ENCODE data around the gene CCR4.

The CCR4 gene

DNA sequence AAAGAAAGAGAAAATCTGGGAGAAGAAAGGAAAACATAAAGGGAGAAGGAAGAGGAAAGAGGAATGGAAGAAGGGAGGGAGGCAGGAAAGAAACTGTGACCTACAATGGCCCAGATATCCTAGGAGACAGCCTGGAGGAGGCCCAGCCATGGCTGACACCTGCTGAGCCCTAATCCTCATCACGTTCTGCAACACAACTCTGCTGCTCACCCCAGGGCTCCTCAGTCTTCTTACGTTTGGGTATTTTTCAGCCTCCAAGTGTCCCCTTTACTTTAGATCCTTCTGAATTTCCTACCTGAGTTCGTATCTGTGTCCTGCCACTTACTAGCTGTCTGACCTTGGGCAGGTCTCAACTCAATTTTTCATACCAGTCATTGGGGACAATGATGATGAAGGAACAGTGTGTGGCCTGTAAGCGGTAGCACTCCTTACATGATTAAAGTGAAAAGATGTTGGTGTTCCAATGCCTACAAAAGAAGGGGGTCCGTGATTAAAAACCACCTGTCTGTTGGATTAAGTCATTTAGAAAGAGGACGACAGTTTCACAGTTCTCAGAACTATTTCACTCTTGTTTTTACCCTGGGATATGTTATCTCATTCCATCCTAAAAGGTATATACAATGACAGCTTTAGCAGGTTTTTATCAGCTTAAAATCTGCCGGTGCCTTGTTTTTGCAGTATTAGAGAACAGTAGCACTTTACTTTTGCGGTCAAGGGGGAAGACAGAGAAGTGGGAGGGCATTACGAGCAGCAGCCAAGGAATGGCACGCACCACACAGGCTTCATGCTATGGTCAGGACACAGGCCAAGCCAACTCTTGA, 47.4 kb downstream of the CCR4 start:
- H3K4me3 ChIP-seq (replicated peaks; ENCODE audit: low read depth, low read length): no peak overlapping the region
- TF ChIP-seq, protein P1, sequence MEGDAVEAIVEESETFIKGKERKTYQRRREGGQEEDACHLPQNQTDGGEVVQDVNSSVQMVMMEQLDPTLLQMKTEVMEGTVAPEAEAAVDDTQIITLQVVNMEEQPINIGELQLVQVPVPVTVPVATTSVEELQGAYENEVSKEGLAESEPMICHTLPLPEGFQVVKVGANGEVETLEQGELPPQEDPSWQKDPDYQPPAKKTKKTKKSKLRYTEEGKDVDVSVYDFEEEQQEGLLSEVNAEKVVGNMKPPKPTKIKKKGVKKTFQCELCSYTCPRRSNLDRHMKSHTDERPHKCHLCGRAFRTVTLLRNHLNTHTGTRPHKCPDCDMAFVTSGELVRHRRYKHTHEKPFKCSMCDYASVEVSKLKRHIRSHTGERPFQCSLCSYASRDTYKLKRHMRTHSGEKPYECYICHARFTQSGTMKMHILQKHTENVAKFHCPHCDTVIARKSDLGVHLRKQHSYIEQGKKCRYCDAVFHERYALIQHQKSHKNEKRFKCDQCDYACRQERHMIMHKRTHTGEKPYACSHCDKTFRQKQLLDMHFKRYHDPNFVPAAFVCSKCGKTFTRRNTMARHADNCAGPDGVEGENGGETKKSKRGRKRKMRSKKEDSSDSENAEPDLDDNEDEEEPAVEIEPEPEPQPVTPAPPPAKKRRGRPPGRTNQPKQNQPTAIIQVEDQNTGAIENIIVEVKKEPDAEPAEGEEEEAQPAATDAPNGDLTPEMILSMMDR (IDR thresholded peaks at IDR 0.05; ENCODE audit: low read length, missing control alignments): no peak
- DNase-seq (ENCODE audit: low read depth): no peak

DNA sequence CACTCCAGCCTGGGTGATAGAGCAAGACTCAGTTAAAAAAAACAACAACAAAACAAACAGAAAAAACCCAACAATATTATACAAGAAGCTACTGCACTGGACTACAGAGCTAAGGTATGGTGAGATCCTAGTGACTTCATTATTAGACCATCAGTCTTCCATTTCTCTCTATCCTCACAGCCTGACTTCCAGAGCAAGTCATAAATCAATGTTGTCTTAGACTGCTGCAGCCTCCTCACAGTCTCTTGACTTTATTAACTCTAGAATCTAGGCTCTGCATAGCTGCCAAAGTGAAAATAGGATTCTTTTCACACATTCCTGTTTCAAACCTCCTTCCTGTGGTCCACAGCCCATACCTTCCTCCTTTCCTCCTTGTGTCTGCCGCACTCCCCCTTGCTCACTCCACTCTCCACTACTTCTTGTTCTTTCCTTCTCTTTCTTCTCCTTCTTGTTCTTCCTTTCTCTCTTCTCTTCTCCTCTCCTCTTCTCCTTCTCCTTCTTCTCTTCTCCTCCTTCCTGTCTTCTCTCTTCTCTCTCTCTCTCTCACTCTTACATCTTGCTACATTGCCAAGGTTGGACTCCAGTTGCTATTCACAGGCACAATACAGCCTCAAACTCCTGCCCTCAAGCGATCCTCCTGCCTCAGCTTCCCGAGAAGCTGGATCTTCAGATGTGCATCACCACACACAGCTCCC, 49.4 kb downstream of the CCR4 start:
- no peak overlapping the region for H3K4me3 ChIP-seq (replicated peaks; ENCODE audit: low read depth, low read length)
- no peak for DNase-seq (ENCODE audit: low read depth)
- TF ChIP-seq, protein P1 (IDR thresholded peaks at IDR 0.05; ENCODE audit: low read length, missing control alignments): no peak

DNA sequence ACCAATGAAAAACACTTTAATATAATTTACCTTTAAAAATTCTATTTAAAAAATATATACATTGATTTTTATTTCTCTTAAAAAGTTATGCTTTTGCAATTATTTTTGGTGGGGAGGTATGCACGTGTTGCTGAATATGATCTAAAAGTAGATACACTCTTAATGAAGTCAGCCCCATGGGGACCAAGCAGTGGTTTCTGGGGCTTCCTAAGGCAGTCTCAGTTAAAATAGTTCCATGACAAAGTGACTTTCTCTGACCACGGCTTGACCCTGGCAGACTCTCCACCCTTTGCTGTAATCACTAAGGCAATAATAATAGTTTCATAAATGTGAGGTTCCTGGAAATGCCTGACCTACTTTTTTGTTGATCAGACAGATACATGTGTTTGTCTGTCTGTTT, 50.4 kb downstream of the CCR4 start:
- DNase-seq (ENCODE audit: low read depth): no peak
- H3K4me3 ChIP-seq (replicated peaks; ENCODE audit: low read depth, low read length): no peak overlapping the region
- TF ChIP-seq, protein P1 (IDR thresholded peaks at IDR 0.05; ENCODE audit: low read length, missing control alignments): no peak

DNA sequence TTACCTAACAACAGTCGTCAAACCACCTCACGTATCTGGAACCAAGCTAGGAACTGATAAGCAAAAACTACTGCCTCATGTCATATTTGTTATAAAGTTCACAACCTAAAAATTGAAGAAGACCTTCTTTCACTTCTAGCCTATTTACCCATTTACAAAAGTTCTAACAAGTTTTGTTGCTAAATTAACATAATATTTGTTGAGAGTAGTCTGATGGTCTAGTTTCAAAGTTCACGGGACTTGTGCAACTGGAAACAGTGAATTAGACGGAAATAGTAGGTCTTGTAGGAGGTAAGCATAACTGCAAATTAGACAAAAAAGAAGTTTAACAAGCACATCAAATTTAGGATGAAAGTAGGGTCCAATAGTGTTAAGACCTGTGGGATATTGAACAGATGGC, 51.9 kb downstream of the CCR4 start:
- TF ChIP-seq, protein P1 (IDR thresholded peaks at IDR 0.05; ENCODE audit: low read length, missing control alignments): no peak
- H3K4me3 ChIP-seq (replicated peaks; ENCODE audit: low read depth, low read length): no peak overlapping the region
- DNase-seq (ENCODE audit: low read depth): no peak

DNA sequence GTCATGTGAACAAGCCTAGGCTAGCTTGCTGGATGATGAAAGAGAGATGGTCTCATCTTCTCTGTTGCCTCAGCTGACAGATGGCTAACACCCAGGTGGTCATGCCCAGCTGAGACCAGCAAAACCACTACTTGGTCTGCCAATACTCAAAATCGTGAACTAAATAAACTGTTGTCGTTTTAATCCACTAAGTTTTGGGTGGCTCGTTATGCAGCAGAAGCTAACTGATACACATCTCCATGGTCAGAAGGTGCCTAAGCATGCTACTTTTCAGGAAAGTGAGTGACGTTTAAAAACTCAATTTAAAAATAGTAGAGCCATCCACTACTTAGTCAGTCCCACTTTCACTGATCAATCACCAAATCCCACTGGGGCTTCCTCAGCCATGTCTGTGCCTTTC, 52.8 kb downstream of the CCR4 start:
- H3K4me3 ChIP-seq (replicated peaks; ENCODE audit: low read depth, low read length): no peak overlapping the region
- TF ChIP-seq, protein P1 (IDR thresholded peaks at IDR 0.05; ENCODE audit: low read length, missing control alignments): no peak
- no peak for DNase-seq (ENCODE audit: low read depth)

DNA sequence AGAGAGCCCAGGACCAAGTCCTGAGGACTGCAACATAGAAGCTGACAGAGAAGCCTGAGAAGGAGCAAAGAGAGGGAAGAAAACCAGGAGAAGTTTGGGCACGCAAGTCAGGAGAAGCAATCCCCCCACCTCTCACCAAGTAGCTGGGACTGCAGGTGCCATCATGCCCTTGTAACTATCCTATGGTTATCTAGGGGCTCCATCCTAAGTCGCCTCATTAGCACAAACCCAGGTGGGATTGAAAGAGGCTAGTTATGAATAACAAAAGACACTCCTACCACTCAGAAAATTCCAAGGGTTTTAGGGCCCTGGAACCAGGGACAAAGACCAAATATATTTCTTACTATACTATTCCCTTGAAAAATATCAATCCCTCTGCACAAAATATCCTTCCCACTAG, 53.5 kb downstream of the CCR4 start:
- DNase-seq (ENCODE audit: low read depth): no peak
- TF ChIP-seq, protein P1 (IDR thresholded peaks at IDR 0.05; ENCODE audit: low read length, missing control alignments): no peak
- no peak overlapping the region for H3K4me3 ChIP-seq (replicated peaks; ENCODE audit: low read depth, low read length)

Measured in fibroblast of pulmonary artery (primary cell).